ENCODE measurements around the gene BRINP1.
A peak's percentile ranks its signal among the peaks of the same experiment; 100 is the strongest.
"Not testable (repeated sequence)": the region's sequence is repeated elsewhere in the genome, so short reads cannot be mapped to it uniquely, and the experiment has no call there.

Gene BRINP1

DNA sequence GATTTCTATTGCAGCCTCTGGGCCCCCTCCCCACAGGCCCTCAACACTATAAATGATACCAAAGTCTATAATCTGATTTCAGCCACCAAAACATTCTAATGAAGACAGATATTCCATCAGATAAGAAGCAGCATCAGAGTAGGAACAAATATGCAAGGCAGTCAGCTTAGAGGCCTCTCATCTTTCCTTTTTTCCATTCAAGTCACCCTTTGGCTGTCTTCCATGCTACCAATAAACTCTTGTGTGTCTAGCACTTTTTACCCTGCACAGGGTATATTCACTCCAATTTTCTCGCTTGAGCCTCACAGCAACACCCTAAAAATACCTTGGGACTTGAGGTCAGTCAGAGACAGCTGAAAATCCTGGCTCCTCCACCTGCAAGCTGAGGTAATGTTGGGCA is 193.7 kb downstream of the BRINP1 start:
- no peak overlapping the region for H3K9ac ChIP-seq
- no peaks in the 10 kb centered on the region for H3K27me3 ChIP-seq (ENCODE audit: control insufficient read depth, insufficient read depth, low read length)
- peak overlapping the region; percentile 65 for H3K27ac ChIP-seq
- H2AFZ ChIP-seq = no peak overlapping the region
- peaks cover 2% of the 10 kb centered on the region for H3K4me1 ChIP-seq
- peak overlapping the region; percentile 5 for H3K4me2 ChIP-seq (ENCODE audit: low read length)
- no peak overlapping the region for H3K4me3 ChIP-seq (ENCODE audit: low read depth, low read length)
- H3K9me3 ChIP-seq (ENCODE audit: control insufficient read depth, low read length) = no peaks in the 10 kb centered on the region
- no peaks in the 10 kb centered on the region for H3K79me2 ChIP-seq
- H3K36me3 ChIP-seq (ENCODE audit: control insufficient read depth, insufficient read depth, low read length) = no peaks in the 10 kb centered on the region
- TF ChIP-seq CTCF (IDR thresholded peaks at IDR 0.05) = no peak

GRCh38 chr9:119169222-119169621 is 200.0 kb downstream of the BRINP1 start:
- Histone ChIP-seq H3K4me2 (ENCODE audit: low read length) (peak overlapping the region; percentile 62), H2AFZ (peak overlapping the region; percentile 33), H3K4me3 (ENCODE audit: low read depth, low read length) (peak overlapping the region; percentile 37)
- not testable (repeated sequence) for H3K79me2 ChIP-seq; H3K9me3 ChIP-seq (ENCODE audit: control insufficient read depth, low read length); H3K9ac ChIP-seq; H3K27me3 ChIP-seq (ENCODE audit: control insufficient read depth, insufficient read depth, low read length); H3K36me3 ChIP-seq (ENCODE audit: control insufficient read depth, insufficient read depth, low read length); H3K4me1 ChIP-seq; H3K27ac ChIP-seq

DNA sequence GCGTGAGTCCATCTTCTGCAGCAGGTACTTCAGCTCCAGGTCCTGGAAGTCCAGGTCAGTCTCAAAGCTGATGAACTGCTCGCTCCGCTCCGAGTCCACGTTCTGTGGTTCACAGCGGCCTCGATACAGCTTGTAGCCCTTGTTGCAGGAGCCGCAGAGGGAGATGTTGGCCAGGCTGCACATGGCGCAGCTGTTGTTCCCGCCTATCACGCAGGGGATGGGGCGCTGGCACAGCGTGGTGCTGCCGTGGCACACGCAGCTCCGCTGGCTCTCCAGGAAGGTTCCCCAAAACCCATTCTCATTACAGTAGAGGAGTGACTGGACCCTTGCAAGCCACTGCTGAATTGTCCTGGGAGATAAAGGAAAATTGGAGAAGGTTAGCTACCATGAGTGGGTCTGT is 201.4 kb downstream of the BRINP1 start:
- no peak for TF ChIP-seq CTCF (IDR thresholded peaks at IDR 0.05)
- no peak overlapping the region for H2AFZ ChIP-seq
- H3K4me1 ChIP-seq = no peaks in the 10 kb centered on the region
- H3K9me3 ChIP-seq (ENCODE audit: control insufficient read depth, low read length) = no peaks in the 10 kb centered on the region
- H3K27ac ChIP-seq = no peak overlapping the region
- no peaks in the 10 kb centered on the region for H3K36me3 ChIP-seq (ENCODE audit: control insufficient read depth, insufficient read depth, low read length)
- H3K4me2 ChIP-seq (ENCODE audit: low read length) = no peak overlapping the region
- H3K27me3 ChIP-seq (ENCODE audit: control insufficient read depth, insufficient read depth, low read length) = no peaks in the 10 kb centered on the region
- no peaks in the 10 kb centered on the region for H3K79me2 ChIP-seq
- H3K4me3 ChIP-seq (ENCODE audit: low read depth, low read length) = no peak overlapping the region
- H3K9ac ChIP-seq = no peak overlapping the region

DNA sequence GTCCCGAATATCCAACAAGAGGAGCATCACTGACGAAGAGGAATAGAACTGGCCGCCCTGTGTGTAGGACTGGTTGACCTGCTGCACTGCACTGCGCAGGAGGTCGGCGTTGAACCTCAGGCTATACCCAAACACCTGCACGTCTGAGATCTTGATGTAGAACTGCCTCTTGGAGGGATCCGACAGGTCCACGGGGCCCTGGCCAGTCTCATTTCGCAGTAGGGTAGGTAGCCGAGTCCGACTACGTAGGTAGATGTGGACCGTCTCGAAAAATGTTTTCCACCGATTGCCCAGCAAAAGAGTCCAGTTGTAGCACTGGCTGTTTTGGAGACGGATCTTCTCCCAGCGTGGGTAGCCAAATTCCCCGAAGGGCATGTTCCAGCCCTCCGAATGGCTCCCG is 202.0 kb downstream of the BRINP1 start:
- no peak overlapping the region for H3K9ac ChIP-seq
- H3K79me2 ChIP-seq = no peaks in the 10 kb centered on the region
- H3K4me2 ChIP-seq (ENCODE audit: low read length) = no peak overlapping the region
- no peak overlapping the region for H3K27ac ChIP-seq
- H3K9me3 ChIP-seq (ENCODE audit: control insufficient read depth, low read length) = no peaks in the 10 kb centered on the region
- H3K4me1 ChIP-seq = no peaks in the 10 kb centered on the region
- no peaks in the 10 kb centered on the region for H3K36me3 ChIP-seq (ENCODE audit: control insufficient read depth, insufficient read depth, low read length)
- H3K27me3 ChIP-seq (ENCODE audit: control insufficient read depth, insufficient read depth, low read length) = no peaks in the 10 kb centered on the region
- H2AFZ ChIP-seq = no peak overlapping the region
- TF ChIP-seq CTCF (IDR thresholded peaks at IDR 0.05) = no peak
- no peak overlapping the region for H3K4me3 ChIP-seq (ENCODE audit: low read depth, low read length)

DNA sequence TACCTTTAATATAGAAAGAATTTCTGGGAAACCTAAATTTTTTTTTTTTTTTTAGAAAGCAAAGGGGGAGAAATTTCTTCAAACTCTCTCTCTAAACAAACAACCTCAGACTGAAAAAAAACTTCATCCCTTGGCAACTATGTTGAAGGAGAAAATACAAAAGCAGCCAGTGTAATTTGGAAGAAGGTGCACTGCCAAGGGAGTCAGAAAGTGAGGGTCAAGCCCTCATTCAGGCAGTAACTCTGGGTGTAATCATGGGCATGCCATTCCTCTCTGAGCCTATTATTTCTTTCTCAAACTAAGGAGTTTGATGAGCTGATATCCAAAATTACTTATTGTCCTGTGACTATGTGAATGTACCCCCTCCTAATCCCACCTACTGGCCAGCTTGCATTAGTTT is 203.1 kb downstream of the BRINP1 start:
- H3K4me2 ChIP-seq (ENCODE audit: low read length) = no peak overlapping the region
- H3K27me3 ChIP-seq (ENCODE audit: control insufficient read depth, insufficient read depth, low read length) = no peaks in the 10 kb centered on the region
- H3K27ac ChIP-seq = no peak overlapping the region
- H3K4me1 ChIP-seq = no peaks in the 10 kb centered on the region
- H3K79me2 ChIP-seq = no peaks in the 10 kb centered on the region
- no peak overlapping the region for H3K4me3 ChIP-seq (ENCODE audit: low read depth, low read length)
- TF ChIP-seq CTCF (IDR thresholded peaks at IDR 0.05) = no peak
- H3K36me3 ChIP-seq (ENCODE audit: control insufficient read depth, insufficient read depth, low read length) = no peaks in the 10 kb centered on the region
- no peaks in the 10 kb centered on the region for H3K9me3 ChIP-seq (ENCODE audit: control insufficient read depth, low read length)
- no peak overlapping the region for H2AFZ ChIP-seq
- no peak overlapping the region for H3K9ac ChIP-seq

All from parathyroid adenoma (tissue), 2 donors.